Measurements from ENCODE around the gene CEMIP2.

- TF ChIP-seq, protein P1, sequence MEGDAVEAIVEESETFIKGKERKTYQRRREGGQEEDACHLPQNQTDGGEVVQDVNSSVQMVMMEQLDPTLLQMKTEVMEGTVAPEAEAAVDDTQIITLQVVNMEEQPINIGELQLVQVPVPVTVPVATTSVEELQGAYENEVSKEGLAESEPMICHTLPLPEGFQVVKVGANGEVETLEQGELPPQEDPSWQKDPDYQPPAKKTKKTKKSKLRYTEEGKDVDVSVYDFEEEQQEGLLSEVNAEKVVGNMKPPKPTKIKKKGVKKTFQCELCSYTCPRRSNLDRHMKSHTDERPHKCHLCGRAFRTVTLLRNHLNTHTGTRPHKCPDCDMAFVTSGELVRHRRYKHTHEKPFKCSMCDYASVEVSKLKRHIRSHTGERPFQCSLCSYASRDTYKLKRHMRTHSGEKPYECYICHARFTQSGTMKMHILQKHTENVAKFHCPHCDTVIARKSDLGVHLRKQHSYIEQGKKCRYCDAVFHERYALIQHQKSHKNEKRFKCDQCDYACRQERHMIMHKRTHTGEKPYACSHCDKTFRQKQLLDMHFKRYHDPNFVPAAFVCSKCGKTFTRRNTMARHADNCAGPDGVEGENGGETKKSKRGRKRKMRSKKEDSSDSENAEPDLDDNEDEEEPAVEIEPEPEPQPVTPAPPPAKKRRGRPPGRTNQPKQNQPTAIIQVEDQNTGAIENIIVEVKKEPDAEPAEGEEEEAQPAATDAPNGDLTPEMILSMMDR (IDR thresholded peaks at IDR 0.05; ENCODE audit: insufficient read depth, low read depth, low read length), result no peak
- TF ChIP-seq EZH2 (IDR thresholded peaks at IDR 0.05; ENCODE audit: insufficient read depth, low read length), result no peak
These were observed 25.6 kb downstream of the CEMIP2 start for GRCh38 chr9:71742703-71743102.

Measured in astrocyte (in vitro differentiated cells and primary cell).